Neural crest cell (in vitro differentiated cells): ENCODE results near the gene UGT1A5. TPM values are rescaled to one million over a fixed set of nuclear protein-coding genes. Genes with fewer than 3 reads are reported as not detected.

Experiments
- DNase-seq: peaks from one replicate; pipeline ENCODE4 v3.0.0; 2021; ENCODE audit warnings: low read depth, mixed read lengths, low spot score
- H3K27ac Mint-ChIP-seq: one replicate; pipeline ENCODE4 v1.8.0; 2021; ENCODE audit warnings: mild to moderate bottlenecking, mixed read lengths; ENCODE audit not compliant: unreplicated experiment
- H3K27me3 Mint-ChIP-seq: 2 replicates; pipeline ENCODE4 v1.8.0; 2021; ENCODE audit warnings: low read depth, mild to moderate bottlenecking, mixed read lengths
- H3K36me3 Mint-ChIP-seq: 2 replicates; pipeline ENCODE4 v1.8.0; 2021; ENCODE audit warnings: low read depth, mild to moderate bottlenecking, mixed read lengths
- H3K4me1 Mint-ChIP-seq: 2 replicates; pipeline ENCODE4 v1.8.0; 2021; ENCODE audit warnings: mixed read lengths
- H3K4me3 Mint-ChIP-seq: one replicate; pipeline ENCODE4 v1.8.0; 2021; ENCODE audit warnings: mild to moderate bottlenecking, mixed read lengths
- H3K9me3 Mint-ChIP-seq: 2 replicates; pipeline ENCODE4 v1.8.0; 2021; ENCODE audit warnings: mixed read lengths
- CTCF ChIP-seq: fragments of 200-600 bp; sonication (generic); conservative IDR thresholded peaks from 2 replicates; pipeline ENCODE4 v1.5.0; 2021; ENCODE audit warnings: antibody characterized with exemption, mild to moderate bottlenecking
- total RNA-seq: library from RNA; stranded (reverse); gene quantifications from 2 replicates; pipeline ENCODE4 v1.2.1, GENCODE V29; 2021

Gene UGT1A5
- total RNA-seq, 1 donor from 2014 or later: not detected

DNA sequence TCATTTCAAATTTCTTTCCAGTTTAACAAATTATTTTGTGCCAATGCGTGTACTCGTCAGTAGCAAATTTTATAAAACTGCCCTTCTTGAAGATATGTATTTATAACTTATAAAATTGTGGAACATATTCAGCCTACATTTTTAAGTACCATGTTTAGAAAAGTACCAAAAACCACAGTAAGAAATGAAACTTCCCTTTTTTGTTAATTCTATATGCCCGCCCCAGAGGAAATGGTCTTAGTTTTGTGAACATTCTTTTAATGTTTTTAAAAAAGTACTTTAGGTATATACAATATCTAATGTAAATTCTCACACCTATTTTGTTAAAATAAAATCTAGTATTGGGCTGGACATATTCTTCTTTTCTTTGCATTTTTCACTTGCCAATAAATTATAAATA, 39.8 kb upstream of the UGT1A5 start:
- H3K9me3 Mint-ChIP-seq: peaks cover 8% of the 10 kb centered on the region
- no peak overlapping the region for H3K27ac Mint-ChIP-seq
- TF ChIP-seq CTCF: no peak

GRCh38 chr2:233673896-233674295, 38.8 kb upstream of the UGT1A5 start:
- DNase-seq: no peak
- H3K9me3 Mint-ChIP-seq: peaks cover 4% of the 10 kb centered on the region
- no peaks in the 10 kb centered on the region for H3K36me3 Mint-ChIP-seq
- no peaks in the 10 kb centered on the region for H3K4me1 Mint-ChIP-seq
- H3K27me3 Mint-ChIP-seq: peaks cover 2% of the 10 kb centered on the region
- H3K4me3 Mint-ChIP-seq: no peak overlapping the region
- TF ChIP-seq CTCF: no peak
- no peak overlapping the region for H3K27ac Mint-ChIP-seq

More for the DNA sequence above, 39.8 kb upstream of the UGT1A5 start:
- Mint-ChIP-seq H3K4me1 (no peaks in the 10 kb centered on the region), H3K4me3 (no peak overlapping the region), H3K36me3 (no peaks in the 10 kb centered on the region), H3K27me3 (no peaks in the 10 kb centered on the region)
- no peak for DNase-seq

DNA sequence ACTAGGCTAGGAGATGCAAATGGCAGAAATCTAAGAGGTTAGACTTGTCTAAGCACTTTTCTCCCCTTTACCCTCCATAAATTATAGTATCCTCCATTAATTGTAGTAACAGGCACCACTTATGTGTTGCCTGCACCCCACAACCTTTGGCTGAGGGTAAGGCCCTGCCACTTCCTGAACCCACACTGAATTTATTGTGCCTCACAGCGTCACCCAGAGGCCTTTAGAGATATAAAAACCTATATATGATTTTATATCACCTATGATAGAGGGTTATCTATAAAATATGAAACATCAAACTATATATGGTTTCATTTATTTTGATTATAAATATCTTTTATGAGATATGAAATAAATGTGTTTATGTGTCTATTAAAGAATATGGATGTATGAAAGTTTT, 38.4 kb upstream of the UGT1A5 start:
- no peak overlapping the region for H3K27ac Mint-ChIP-seq
- peaks cover 2% of the 10 kb centered on the region for H3K27me3 Mint-ChIP-seq
- no peaks in the 10 kb centered on the region for H3K36me3 Mint-ChIP-seq

DNA sequence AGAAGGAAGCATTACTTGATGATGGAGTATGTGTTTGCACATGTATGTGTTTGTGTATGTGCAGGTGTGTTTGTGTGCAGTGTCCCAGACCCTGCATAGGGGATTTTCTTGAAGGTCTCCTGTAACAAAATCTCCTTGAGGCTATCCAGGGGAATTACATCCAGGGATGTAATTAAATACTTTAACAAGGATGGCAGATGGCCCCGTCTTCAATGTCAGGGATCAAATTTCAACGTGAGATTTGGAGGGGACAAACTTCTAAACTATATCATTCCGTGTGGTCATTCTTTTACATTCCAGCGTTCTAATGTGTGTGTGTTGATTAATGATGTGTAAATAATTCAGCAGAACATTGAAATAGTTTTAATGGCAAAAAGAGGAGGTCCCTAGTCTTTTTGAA, 37.7 kb upstream of the UGT1A5 start:
- H3K27me3 Mint-ChIP-seq: peaks cover 2% of the 10 kb centered on the region
- H3K36me3 Mint-ChIP-seq: no peaks in the 10 kb centered on the region
- no peak overlapping the region for H3K4me3 Mint-ChIP-seq
- no peak overlapping the region for H3K27ac Mint-ChIP-seq
- DNase-seq: no peak
- H3K9me3 Mint-ChIP-seq: peaks cover 4% of the 10 kb centered on the region
- H3K4me1 Mint-ChIP-seq: no peaks in the 10 kb centered on the region
- TF ChIP-seq CTCF: peak; percentile 23

More for the DNA sequence above, 38.4 kb upstream of the UGT1A5 start:
- no peak for DNase-seq
- peaks cover 4% of the 10 kb centered on the region for H3K9me3 Mint-ChIP-seq
- H3K4me1 Mint-ChIP-seq: no peaks in the 10 kb centered on the region
- no peak overlapping the region for H3K4me3 Mint-ChIP-seq
- TF ChIP-seq CTCF: no peak

DNA sequence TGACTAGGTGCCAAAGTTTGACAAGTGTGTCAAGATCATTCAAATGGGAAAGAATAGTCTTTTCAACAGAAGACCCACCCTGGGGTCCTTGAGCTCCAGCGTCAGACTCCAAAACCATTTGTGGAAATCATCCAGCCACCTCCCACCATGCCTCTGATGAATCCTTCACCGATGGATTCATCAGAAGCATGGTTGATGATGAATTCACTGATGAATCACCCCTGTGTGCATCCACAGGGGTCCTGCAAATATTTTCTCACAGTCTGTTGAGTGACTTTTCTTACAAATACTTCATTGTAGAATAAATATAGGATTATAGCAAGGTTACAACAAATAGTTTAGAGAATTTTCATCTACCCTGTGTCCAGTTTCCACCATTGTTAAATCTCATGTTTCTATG, 36.7 kb upstream of the UGT1A5 start:
- Mint-ChIP-seq H3K36me3 (no peaks in the 10 kb centered on the region), H3K9me3 (peaks cover 4% of the 10 kb centered on the region), H3K27me3 (peaks cover 2% of the 10 kb centered on the region), H3K4me3 (no peak overlapping the region), H3K4me1 (no peaks in the 10 kb centered on the region), H3K27ac (no peak overlapping the region)
- DNase-seq: no peak
- no peak for TF ChIP-seq CTCF

GRCh38 chr2:233679196-233679595, 33.5 kb upstream of the UGT1A5 start:
- no peak for DNase-seq
- Mint-ChIP-seq H3K9me3 (peaks cover 4% of the 10 kb centered on the region), H3K36me3 (no peaks in the 10 kb centered on the region), H3K27me3 (peaks cover 5% of the 10 kb centered on the region), H3K27ac (peak overlapping the region; percentile 47), H3K4me1 (no peaks in the 10 kb centered on the region), H3K4me3 (no peak overlapping the region)
- TF ChIP-seq CTCF: no peak
